ENCODE measurements around the gene EEF1A2.

DNA sequence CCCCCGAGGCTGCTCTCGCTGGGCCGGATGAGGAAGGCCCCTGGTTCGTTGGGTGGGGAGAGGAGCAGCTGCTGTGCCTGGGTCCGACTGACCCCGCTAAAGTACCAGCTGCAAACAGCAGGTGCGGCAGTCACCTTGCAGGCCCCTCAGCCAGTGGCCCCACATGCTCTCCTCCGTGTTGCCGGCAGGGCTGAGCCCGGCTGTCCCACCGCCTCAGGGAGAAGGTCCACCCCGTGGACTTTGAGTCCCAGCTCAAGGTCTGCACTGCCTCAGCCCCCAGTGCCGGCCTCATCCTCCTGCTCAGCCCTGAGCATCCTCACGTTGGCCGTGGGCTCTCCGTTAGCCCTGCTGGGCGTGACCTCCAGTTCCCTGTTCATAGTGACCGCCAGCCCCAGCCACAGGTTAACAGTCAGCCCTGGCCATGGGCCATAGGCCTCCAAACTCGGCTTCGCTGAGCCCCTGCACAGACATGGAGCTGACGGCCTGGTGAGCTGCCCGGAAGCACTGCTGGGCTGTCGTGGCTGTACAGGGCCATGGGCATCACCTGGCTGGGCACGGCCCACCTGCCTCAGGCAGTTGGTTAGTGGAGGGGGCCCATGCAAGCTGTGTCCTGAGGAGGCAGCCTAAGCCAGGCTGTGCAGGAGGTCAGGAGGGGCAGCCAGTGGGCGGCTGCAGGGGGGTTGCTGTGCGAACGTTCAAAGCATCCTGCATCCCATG, 45.5 kb upstream of the EEF1A2 start:
- TF ChIP-seq, protein P1, sequence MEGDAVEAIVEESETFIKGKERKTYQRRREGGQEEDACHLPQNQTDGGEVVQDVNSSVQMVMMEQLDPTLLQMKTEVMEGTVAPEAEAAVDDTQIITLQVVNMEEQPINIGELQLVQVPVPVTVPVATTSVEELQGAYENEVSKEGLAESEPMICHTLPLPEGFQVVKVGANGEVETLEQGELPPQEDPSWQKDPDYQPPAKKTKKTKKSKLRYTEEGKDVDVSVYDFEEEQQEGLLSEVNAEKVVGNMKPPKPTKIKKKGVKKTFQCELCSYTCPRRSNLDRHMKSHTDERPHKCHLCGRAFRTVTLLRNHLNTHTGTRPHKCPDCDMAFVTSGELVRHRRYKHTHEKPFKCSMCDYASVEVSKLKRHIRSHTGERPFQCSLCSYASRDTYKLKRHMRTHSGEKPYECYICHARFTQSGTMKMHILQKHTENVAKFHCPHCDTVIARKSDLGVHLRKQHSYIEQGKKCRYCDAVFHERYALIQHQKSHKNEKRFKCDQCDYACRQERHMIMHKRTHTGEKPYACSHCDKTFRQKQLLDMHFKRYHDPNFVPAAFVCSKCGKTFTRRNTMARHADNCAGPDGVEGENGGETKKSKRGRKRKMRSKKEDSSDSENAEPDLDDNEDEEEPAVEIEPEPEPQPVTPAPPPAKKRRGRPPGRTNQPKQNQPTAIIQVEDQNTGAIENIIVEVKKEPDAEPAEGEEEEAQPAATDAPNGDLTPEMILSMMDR (IDR thresholded peaks at IDR 0.05; ENCODE audit: low read length): no peak
- no peak for TF ChIP-seq EZH2 (optimal IDR thresholded peaks at IDR 0.05; ENCODE audit: low read depth, low read length)

Measured in MM.1S (cell line).